HG02938 (cell line): Measurements from ENCODE around the gene CCDC185.

Experiments used
- ATAC-seq: cut with Tn5 transposase; IDR thresholded peaks from one replicate; pipeline ENCODE4 v1.9.1; 2021; ENCODE audit warnings: mild to moderate bottlenecking, moderate library complexity; ENCODE audit not compliant: unreplicated experiment

CCDC185 gene

DNA sequence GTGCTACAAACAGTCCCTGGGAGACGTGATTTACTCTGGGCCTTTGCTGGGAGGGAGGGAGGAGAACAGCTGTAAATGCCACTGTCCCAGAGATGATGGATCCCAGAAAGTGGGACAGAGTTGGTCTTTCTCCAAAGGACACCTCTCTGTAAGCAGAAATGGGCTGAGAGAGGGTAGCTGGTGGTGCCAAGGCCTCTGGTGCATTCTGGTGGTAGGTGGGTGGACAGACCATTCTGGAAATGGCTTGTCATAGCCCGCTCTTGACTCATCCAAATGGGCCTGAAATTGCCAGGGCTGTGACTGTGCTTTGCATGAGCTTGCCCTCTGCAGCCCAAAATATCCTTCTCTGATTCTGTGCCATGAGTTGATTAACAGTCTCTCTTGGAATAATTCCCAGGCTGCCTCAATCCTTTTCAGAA lies 36.1 kb downstream of the CCDC185 start:
- no peak for ATAC-seq

DNA sequence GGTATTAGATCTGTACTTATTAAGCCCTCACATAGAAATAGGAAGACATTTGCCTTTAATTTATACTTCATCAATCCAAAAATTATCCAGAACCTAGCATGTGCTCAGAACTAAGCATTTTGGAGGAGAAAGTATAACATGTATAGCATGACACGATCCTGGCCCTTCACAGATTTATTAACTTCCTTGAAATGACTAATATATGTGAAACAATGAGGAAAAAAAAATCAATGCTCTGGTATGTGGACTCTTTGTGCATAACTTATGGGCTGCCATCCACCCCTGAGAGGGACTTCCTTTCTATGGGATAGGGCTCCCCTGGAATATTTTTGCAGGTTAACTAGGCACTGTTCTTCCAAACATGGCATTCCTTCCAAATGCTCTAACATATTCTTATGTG lies 36.6 kb downstream of the CCDC185 start:
- no peak for ATAC-seq

GRCh38 chr1:223430236-223430635 lies 37.0 kb downstream of the CCDC185 start:
- ATAC-seq = no peak

DNA sequence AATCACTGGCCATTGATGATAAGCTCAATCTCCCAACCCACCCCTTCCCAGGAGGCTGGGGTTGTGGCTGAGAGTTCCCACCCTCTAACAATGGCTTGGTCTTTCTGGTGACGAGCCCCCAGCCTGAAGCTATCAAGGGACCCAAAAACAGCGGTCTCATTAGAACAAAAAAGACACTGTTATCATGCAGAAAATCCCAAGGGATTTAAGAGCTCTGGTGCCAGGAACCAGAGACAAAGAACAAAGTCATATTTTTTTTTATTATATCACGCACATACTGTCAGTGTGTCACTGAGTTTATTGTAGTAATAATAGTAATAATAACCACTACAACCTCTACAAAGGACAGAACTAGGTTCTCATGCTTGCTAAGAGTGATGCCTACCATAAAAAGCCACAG lies 43.9 kb downstream of the CCDC185 start:
- ATAC-seq = no peak

DNA sequence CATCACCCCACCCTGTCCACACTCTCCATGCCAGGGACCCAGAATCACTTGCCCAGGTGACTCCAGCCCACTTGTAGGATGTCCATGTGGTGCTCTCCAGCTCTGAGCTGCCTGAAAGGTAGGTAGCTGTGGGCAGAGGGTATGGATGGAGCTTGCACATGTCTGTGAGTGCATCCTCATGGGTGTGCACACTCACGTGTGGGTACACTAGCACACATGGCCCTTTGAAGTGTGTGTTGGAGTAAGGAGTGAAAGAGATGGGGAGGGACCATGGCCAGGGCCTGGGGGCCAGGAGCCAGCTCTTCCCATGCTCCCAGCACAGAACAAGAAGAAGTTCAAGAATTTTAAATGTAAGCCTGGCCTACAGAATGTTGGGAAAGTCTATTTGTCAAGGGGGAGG lies 50.2 kb downstream of the CCDC185 start:
- no peak for ATAC-seq

- no peak for ATAC-seq
Observed at GRCh38 chr1:223444411-223444810, 51.2 kb downstream of the CCDC185 start.
